BE2C (cell line): ENCODE results near the gene KRAS.
A peak's percentile ranks its signal among the peaks of the same experiment; 100 is the strongest.

ENCODE experiments used
- DNase-seq: peaks from one replicate; pipeline ENCODE4 v3.0.0-alpha.2; 2020
- H3K27me3 ChIP-seq: fragments of 250-450 bp; sonication (Bioruptor Pico); 2 replicates; pipeline ENCODE4 v1.5.1; 2020; ENCODE audit warnings: mild to moderate bottlenecking
- H3K36me3 ChIP-seq: fragments of 250-450 bp; sonication (Bioruptor Pico); 2 replicates; pipeline ENCODE4 v1.5.1; 2020; ENCODE audit warnings: mild to moderate bottlenecking
- H3K4me1 ChIP-seq: fragments of 250-450 bp; sonication (Bioruptor Pico); 2 replicates; pipeline ENCODE4 v1.5.1; 2020
- H3K4me3 ChIP-seq: 2 replicates; pipeline ENCODE4 v1.5.1; 2011; ENCODE audit warnings: low read depth, low read length
- H3K9me3 ChIP-seq: fragments of 250-450 bp; sonication (Bioruptor Pico); 2 replicates; pipeline ENCODE4 v1.5.1; 2020
- TF ChIP-seq, protein P1 (sequence below): IDR thresholded peaks from 2 replicates; pipeline ENCODE4 v1.5.1; 2012; ENCODE audit warnings: mild to moderate bottlenecking, low read depth, low read length

Gene KRAS

DNA sequence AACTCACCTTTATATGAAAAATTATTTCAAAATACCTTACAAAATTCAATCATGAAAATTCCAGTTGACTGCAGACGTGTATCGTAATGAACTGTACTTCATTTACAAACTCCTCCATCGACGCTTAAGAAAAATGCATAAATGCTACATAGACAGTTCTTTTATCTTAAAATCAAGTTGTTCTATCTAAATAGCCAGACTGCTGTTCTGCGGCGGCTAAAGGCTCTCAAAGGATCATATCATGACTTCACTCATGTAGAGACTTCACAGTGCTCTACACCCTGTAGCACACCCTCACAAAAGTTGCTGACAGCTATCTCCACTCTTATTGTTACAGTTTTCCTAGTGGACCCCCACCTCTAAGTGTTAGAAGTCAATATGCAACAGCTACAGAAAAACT, 5.2 kb downstream of the KRAS start:
- Histone ChIP-seq H3K4me1 (no peaks in the 10 kb centered on the region), H3K27me3 (no peaks in the 10 kb centered on the region), H3K36me3 (peaks cover 3% of the 10 kb centered on the region; the same call in 1 of the 2 replicates), H3K9me3 (no peaks in the 10 kb centered on the region), H3K4me3 (no peak overlapping the region)
- TF ChIP-seq, protein P1, sequence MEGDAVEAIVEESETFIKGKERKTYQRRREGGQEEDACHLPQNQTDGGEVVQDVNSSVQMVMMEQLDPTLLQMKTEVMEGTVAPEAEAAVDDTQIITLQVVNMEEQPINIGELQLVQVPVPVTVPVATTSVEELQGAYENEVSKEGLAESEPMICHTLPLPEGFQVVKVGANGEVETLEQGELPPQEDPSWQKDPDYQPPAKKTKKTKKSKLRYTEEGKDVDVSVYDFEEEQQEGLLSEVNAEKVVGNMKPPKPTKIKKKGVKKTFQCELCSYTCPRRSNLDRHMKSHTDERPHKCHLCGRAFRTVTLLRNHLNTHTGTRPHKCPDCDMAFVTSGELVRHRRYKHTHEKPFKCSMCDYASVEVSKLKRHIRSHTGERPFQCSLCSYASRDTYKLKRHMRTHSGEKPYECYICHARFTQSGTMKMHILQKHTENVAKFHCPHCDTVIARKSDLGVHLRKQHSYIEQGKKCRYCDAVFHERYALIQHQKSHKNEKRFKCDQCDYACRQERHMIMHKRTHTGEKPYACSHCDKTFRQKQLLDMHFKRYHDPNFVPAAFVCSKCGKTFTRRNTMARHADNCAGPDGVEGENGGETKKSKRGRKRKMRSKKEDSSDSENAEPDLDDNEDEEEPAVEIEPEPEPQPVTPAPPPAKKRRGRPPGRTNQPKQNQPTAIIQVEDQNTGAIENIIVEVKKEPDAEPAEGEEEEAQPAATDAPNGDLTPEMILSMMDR: no peak
- no peak for DNase-seq

DNA sequence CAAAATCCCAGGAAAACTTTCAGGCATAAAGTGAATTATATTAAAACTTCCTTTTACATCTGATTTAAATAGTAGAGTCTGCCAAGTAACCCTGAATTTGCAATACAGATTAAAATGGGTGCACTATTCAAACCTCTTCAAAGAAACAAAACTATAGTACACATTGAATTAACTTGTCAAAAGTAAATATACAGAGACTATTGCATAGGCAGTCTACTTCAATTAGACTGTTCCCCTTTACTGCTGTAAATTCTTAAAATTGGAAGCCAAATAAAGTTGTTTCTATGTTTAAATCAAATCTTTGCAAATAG, 7.1 kb downstream of the KRAS start:
- peaks cover 13% of the 10 kb centered on the region for H3K36me3 ChIP-seq

DNA sequence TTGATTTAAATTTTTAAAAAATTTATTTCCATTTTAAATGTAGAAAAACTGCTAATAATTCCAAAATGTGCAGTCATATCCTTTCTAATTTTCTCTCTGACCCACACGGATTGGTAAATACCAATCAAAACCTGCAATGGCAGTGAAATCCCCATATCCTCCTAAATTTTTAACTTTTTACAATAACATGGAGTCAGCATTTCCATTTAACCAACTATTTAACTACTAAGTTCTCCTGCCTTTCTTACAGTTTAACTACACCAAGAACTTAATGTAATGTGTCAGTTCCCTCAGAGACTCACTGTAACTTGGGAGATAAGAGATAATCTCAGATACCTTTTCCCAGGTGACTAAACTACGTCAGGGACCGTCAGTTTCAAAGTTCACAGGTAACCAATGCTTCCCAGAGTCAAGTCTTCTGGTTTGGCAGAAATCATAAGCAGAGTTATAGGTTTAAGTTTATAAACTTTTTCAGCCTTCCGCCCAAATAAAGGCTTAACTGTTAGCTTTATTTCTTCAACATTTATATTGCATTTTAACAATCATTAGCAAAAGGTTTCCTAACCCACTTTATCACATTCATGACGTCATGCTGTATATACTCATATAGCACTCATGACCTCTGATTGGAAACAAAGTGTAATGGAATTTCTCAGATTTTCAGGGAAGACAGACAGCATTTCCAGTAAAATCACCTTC, 7.6 kb downstream of the KRAS start:
- no peaks in the 10 kb centered on the region for H3K4me1 ChIP-seq
- TF ChIP-seq, protein P1: no peak
- H3K36me3 ChIP-seq: peaks cover 13% of the 10 kb centered on the region
- H3K4me3 ChIP-seq: no peak overlapping the region
- no peak for DNase-seq
- no peaks in the 10 kb centered on the region for H3K27me3 ChIP-seq
- no peaks in the 10 kb centered on the region for H3K9me3 ChIP-seq

More for the DNA sequence above, 7.1 kb downstream of the KRAS start:
- Histone ChIP-seq H3K4me3 (no peak overlapping the region), H3K27me3 (no peaks in the 10 kb centered on the region), H3K9me3 (no peaks in the 10 kb centered on the region), H3K4me1 (no peaks in the 10 kb centered on the region)
- TF ChIP-seq, protein P1: no peak
- DNase-seq: no peak

DNA sequence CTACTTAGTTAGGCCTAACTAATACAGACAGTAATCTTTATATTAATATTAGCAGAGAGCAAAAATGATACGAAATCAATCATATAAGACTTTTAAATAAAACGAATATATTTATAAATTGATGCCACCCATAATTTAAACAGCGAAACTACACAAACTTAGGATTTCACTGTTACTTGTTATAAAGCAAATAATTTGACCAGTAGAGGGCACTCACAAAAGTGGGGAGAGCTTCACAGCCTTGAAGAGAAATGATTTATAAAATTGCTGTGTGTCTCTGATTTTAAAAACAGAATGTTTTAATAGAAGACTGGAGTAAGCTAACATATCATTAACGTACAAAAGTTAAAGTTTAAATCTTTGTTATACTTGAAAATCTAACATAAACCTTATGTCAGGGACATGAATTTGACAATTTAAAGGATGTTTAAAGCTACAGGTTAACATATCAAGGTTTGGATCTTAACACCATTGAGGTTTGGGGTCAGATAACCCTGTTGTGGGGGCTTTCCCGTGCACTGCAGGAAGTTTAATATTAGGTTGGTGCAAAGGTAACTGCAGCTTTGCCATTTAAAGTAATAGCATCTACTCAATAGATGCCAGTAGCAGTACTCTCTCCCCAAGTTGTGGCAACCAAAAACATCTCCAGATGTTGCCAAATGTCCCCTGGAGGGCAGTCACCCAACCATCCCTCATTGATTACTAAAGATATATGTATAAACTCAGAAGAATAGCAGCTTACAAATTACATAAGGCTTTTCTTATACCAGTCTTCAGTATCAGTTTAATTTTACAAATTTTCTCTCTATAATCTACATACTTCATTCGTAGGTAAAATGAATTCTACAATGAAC, 9.3 kb downstream of the KRAS start:
- peaks cover 20% of the 10 kb centered on the region for H3K36me3 ChIP-seq
- TF ChIP-seq, protein P1: peak; percentile 73
- no peaks in the 10 kb centered on the region for H3K9me3 ChIP-seq
- no peak for DNase-seq
- H3K4me3 ChIP-seq: no peak overlapping the region
- H3K4me1 ChIP-seq: no peaks in the 10 kb centered on the region
- H3K27me3 ChIP-seq: no peaks in the 10 kb centered on the region

DNA sequence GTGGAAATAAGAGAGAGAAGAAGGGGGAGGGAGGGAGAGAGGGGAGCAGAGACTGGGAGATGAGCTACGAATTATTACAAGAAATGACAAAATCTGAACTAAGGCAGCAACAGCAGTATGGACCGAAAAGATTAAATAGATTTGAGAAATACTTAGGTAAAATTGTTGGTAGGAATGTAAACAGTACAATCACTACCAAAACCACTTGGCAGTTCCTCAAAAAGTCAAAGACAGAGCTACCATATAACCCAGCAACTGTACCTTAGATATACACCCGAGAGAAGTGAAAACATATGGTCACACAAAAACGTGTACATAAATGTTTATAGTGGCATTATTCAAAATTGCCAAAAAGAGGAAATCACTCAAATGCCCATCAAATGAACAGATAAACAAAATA, 14.1 kb downstream of the KRAS start:
- Histone ChIP-seq H3K4me3 (no peak overlapping the region), H3K4me1 (no peaks in the 10 kb centered on the region), H3K9me3 (no peaks in the 10 kb centered on the region), H3K36me3 (peaks cover 22% of the 10 kb centered on the region), H3K27me3 (no peaks in the 10 kb centered on the region)
- DNase-seq: no peak
- TF ChIP-seq, protein P1: no peak

DNA sequence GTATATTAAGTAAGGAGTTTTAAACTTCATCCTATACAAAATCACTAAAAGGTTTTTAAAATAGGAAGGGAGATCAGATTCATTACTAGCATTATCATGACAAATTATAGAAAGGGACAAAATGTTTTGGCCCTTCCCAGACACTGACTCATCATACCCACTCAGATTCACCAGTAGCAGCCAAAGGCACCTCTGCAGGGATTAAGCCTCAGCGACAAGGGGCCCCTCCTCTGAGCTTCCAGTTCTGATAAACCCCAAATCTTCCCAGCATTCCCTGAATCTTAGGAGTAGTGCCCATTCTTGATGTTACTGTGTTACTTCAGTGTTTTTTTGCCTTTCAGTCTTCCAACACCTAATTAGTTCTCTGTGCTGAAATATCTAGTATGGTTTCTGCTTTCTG, 14.5 kb downstream of the KRAS start:
- no peaks in the 10 kb centered on the region for H3K9me3 ChIP-seq
- DNase-seq: no peak
- peaks cover 22% of the 10 kb centered on the region for H3K36me3 ChIP-seq
- no peak overlapping the region for H3K4me3 ChIP-seq
- no peaks in the 10 kb centered on the region for H3K4me1 ChIP-seq
- no peaks in the 10 kb centered on the region for H3K27me3 ChIP-seq
- TF ChIP-seq, protein P1: no peak
